NCI-H1092 (cell line): ENCODE data around the gene COL5A1.

Source experiments
- DNase-seq: peaks from one replicate; lab custom pipeline; 2025; lab: John Stamatoyannopoulos, UW

Gene COL5A1

DNA sequence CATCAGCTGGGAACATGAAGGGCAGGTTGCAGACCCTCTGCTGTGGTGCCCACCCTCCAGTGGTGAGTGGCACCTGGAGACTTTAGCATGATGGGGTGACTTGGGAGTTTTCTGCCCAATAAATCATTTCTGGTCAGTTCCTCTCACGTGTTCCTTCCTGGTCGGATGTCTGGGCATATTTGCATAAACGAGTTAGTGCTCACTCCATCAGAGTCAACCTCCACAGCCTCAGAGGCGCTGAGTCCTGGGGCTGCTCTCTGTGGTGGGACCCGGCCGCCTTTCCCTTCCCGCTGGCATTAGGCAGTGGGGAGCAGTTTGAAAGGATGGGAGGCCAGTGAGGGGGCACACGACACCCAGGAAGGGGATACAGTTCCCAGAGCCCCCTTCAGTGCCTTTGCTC, 125.0 kb downstream of the COL5A1 start:
- DNase-seq, result no peak

DNA sequence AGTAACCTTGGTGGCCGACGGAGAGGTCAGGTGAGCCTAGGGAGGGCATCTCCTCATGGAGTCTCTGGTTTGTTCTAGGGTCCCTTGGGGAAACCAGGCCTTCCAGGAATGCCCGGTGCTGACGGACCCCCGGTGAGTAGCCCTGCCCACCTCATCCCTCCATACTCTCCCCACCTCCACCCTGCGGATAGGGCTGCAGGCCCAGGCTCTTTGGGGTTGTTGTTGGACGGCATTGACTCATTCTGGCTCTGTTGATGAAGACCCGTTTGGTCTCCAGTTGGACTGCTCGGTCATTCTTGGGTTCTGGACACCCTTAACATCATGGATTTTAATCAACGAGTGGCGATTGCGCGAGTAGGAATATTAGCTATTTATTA, 126.7 kb downstream of the COL5A1 start:
- no peak for DNase-seq

DNA sequence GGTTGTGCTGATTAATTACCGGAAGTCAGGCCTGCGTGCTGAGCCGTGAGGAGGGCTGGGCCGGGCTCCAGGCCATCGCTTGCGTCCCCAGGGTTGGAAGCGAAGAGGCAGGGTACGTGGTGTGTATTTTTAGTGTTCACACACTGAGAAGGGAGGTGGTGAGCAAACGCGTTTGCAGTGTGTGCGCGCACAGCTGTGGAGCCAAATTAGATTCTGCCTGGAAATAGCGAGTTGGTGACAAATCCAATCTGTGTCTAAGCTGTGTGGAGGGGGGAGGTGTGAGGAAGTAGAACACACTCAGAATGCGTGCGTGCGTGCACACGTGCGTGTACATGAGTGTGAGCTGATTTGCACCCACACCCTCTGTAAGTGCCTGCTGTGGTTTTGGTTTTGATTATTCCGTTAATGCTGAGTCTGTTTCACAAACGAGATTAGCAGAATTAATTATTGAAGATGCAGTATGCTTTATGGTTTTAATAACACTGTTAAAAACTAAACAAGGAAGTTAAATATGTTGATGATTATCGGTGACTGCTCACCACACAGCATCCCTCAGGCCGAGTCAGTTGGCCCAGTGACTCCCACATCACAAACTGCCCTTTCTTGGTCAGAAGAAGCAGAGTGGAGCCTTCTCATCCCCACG, 127.2 kb downstream of the COL5A1 start:
- DNase-seq, result no peak

DNA sequence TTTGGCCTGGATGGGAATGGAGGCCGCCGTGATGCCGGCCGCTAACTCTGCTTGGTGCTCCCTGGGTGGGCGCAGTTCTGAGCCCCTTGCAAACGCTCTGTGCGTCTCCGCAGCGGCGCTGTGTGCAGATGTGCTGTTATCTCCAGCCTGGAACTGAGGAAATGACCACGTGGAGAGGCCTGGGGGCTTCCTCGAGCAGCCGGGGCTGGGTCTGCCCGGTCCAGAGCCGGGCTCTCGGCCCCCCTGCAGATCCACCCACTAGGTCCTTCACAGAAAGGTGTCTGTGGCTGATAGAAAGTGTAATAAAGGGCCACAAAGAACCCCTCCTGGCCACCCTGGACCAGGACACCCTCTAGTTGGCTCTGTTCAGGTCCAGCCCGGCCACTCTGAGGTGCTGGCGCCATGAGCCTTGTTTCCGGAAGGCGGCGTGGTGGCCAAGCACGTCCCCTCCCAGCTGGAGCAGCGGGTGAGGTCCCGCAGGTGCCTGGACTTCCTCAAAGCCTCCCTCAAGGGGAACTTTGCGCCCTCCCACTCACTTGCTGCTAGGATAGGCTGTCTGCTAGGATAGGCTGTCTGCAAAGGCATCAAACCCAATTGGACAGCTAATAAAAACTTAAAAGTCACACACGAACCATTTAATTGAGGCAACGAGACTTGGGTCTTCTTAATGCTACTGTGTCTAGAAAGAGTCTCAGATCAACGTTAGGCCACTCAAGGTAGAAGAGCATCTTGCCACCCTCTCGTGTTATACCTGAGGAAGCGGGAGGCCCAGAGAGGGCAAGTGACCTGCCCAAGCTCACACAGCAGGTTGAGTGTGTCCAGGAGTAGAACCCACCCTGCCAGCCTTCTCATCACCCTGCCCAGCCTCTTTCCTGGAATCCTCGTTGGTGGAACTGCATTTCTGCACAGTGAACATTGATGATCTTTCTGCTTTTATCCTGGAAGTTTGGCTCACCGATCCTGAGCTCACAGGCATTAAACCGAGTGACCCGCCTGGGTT, 129.7 kb downstream of the COL5A1 start:
- DNase-seq, result no peak

DNA sequence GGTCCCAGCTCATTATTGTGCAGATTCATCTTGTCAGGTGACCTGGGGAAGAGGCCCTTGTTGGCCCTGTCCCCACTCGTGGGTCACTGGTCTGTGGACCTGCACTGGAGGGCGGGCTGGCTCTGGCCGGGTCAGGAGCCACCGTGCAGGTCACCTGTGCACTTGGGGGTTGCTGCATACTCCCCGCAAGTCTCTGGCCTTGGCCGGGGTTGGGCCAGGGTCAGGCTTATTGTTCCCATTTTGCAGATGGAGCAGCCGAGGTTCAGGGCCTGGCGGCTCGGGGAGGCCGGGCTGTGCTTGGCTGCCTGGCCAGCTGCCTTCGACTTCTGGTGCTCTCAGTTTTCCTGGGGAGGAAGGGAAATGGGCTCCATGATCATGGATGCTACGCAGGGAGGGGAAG, 130.7 kb downstream of the COL5A1 start:
- DNase-seq, result no peak

DNA sequence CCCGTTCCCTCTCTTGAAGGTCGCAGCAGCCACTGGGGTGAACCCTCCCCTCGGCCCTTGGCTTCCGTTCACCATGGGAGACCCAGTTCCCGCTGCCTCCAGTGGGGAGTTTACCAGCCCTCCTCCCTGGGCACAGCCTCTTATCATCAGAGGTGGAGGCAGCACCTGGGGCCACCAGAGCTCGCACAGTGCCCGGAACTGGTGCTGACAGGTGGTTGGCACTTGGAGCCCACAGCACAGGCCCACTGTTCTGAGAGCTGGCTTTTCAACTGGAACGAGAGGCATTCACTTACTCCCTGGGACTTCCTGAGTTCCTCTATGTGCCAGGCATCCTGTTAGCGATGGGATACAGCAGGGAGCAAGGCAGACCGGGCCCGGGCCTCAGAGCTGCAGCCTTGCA, 132.2 kb downstream of the COL5A1 start:
- DNase-seq, result no peak

DNA sequence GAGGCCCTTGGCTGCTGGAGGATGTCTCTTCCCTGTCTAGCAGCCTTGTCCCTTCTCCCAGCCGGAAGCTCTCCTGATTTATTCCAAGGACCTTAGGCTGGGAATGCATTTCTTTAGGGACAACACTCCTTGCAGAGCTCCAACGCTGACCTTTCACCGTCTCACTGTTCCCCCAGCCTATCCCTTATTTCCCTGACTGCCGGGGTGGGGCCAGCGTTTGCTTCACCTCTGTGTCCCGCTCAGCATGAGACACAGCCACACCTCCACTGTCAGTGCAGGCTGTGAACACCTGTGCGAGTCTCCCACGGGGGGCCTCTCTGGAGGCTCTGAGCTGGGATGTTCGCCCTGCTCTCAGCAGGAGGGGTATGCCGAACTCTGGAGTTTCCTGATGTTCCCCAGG, 132.8 kb downstream of the COL5A1 start:
- no peak for DNase-seq

DNA sequence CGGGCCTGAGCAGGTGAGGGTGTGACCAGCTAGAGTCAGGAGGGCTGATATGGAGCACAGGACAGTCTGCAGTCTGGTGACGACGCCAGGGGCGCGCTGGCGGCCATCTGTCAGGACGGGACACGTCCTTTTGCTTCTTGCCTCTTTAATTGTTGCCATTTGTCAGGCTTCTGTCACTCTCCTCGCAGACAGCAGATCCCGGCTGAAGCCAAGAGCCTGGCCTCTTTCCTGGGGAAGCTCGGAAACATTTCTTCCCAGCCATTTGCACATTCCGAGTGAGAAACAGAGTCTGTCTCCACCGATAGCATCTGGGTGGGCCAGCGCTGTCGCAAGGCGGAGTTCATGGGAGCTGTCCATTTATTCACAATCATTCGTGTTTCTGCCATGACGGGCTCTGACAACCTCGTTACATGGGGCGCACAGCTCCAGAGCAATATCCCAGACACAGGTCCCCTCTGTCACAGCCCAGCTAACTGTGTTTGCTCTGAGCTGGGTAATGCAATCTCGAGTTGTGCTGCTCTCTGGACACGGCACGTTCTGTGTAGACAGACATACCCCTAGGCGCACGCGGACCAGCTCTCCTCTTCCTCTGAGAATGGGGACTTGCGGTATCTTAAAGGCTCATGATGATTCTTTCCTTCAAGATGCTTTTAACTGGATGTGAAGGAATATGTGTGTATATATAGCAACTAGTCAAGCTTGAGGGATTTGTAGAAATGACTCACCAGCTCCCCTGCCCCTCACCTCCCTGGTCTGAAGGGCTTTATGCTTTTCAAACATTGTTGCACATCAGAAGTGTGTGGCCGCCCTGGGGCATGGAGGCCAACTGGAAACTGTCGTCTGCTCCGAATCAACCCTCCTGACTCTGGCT, 133.7 kb downstream of the COL5A1 start:
- DNase-seq, result no peak

DNA sequence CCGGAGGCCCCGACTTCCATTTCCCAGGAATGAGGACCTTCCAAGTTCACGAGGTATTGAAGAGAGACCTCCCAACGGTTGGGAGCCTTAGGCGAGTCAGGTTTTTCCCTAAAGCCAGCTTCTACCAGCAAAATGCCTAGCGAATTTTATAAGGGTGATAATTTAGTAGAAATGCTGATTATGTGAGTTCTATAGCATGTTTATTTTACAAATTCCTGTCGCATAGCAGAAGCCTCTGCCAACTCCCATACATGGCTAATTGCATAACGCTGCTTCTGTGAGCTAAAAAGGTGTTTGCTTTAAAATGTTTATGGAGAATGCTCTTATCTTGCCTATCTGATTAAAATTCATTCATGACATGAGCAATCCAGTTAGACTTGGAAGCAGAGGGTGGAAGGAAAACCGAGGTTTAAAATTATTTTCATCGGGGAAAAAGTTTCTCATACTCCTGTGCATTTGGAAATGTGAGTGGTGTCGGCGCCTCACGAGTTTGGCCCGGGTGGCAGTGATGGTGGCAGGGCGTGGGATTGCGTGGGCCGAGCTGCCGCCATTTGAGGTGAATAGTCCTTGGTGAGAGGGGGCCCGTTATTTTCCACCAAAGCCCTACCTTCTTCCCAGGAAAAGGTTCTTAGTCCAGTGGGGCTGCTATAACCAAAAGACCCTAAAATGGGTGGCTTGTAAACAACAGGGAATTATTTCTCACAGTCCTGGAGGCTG, 134.6 kb downstream of the COL5A1 start:
- no peak for DNase-seq

DNA sequence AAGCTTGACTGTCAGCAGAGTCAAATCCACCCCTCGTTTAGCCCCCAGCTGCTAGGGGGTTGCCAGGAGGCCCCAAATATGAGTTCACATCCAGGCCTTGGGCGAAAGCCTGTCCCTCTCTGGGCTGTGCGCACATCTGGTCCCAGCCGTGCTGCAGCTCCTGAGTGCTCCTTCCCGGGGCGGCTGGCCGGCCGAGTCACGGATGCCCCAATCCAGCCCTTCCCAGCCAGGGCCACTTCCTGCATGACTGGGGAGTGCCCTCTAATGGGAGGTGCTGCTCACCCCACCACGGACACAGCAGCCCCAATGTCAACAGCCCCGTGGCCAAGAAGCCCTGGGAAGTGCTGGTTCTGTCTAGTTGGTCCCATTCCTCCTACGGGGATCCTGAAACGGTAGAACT, 135.6 kb downstream of the COL5A1 start:
- no peak for DNase-seq

DNA sequence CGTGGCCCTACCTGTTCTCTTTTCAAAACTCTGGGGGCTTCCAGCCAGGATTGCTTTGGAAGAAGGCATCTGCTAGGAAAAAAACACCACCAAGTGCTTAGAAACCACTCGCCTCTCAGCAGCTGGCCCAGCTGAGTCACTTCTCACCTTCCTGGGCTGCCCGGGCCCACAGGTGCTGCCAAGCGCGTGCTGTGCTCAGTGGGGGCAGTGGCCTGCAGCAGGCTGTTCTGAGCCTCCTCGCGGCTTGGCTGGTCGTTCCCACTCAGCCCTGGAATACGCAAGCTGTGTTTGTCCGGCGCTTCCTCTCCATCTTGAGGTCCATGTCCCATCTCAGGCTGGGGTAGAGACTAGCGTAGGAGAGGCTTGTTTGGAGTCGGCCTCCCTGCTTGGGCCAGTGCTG, 136.6 kb downstream of the COL5A1 start:
- no peak for DNase-seq

DNA sequence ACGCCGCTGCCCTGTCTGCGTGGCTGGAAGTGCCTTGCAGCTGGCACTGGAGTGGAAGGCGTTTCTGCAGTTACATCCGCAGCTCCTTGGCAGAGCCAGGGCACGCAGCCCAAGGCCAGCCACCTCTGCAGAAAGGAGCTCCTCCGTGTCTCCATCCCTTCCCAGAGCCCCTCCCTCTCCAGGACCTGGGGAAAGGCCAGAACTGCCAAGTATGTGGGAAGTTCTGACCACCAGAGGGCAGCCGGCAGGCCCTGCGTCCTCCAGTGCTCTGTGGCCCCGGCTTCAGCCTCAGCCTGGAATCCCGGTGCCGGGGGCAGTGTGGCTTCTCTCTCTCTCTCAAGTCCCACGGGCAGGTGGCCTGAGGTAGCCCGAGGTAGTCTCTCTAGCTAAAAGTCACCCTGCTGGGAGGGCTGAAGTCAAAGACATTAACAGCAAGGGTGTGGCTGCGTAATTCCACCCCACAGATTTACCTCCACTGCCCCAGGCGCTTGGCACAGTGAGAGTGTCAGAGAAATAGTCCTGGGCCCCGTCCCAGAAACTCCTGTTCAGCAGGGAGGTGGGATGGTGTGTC, 137.3 kb downstream of the COL5A1 start:
- peak; percentile 35 for DNase-seq

DNA sequence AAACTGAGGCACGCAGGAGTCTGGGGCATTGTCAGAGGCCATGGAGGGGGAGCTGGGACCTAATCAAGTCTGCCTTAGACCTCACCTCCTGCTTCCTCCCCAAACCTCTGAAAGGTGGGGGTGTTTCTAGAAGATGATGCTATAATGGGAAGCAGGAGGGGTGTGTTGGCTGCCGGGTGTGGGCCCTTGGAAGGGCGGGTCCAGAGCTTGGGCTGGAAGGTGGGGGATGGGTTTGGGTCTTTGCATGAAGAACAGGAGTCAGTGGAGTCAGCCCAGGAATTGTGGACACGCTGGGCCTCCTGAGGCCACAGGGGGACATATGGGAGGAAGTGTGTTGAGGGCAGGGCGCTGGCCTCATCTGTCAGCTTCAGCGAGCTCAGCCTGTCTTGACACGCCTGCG, 138.0 kb downstream of the COL5A1 start:
- no peak for DNase-seq

DNA sequence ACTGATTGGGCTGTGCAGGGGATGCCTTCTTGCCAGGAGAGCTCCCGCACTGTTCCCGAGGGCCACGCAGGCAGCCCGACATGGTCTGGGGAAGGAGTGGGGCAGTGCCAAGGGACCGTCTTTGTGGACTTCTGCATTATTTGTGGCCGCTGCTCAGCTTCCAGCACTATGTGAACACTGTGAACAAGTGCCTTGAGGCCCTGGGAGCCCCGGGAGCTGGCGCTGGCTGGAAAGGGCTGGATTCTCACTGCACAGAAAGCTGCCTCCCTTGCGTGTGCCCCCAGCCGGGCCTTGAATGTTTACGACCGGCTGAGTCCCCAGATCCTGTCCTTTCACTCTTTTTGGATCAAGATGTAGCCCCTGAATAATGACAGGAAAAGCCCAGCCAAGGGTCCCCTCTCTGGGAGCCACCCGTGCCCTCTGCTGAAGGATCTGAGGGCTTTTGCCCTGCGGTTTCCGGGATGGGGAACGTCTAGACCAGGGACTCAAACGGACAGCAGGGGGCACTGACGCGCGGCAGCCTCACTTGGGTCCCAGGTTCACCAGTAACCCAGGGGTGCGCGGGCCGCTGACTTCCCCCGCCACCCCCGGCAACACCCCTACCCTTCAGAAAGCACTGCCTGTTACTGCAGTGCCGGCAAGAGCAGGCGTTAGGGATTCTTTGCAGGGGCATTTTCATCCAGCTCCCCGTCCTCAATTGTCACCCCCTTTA, 140.1 kb downstream of the COL5A1 start:
- DNase-seq, result no peak

DNA sequence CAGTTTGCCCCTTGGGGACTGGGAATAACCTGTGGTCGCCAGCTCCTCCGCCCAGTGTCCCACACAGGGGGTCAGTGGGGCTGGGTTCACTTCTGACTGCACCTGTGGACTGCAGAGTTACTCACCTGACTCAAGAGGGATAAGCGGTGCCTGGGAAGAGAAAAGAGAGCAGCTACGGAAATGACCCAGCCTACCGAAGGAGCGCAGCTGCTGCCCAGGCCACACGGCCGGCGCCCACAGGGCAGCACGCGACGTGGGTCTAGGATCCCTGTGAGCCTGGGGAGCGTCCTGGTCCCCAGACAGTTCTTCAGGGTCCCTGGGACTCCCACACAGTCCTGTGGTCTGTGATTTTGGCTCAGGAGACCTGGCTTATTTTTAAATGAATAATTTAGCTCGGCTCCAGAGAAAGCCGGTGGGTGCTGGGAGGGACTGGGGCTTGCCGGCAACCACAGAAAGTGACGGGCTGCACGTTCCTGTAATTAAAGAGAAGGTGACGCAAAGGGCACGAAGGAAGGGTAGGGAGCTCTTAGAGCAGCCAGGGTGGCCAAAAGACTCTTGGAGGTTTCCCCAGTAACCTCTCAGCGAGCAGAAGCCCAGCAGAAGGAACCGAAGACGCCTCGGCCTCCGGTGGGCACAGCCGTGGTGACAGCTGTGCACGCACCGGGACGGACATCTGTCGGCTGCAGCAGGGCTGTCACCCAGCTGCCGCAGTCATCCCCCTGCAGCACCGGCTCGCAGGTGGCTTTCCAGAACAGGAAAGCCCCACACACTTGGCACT, 141.5 kb downstream of the COL5A1 start:
- no peak for DNase-seq

DNA sequence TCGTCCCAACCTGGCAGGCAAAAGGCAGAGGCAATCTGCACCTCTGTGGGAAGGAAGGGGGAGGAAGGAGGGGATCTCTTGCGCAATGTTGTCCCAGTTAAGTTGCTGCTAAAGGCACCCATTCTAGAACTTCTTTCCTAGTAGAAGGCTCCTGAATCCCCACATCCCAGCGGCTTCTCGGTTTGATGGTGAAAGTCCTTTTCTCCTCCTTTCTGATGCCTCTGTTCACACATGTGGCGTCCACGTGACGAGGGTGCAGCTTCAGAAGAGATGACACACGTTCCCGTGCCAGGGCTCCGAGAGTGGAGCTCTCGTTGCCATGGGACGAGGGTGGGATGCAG, 142.1 kb downstream of the COL5A1 start:
- no peak for DNase-seq

DNA sequence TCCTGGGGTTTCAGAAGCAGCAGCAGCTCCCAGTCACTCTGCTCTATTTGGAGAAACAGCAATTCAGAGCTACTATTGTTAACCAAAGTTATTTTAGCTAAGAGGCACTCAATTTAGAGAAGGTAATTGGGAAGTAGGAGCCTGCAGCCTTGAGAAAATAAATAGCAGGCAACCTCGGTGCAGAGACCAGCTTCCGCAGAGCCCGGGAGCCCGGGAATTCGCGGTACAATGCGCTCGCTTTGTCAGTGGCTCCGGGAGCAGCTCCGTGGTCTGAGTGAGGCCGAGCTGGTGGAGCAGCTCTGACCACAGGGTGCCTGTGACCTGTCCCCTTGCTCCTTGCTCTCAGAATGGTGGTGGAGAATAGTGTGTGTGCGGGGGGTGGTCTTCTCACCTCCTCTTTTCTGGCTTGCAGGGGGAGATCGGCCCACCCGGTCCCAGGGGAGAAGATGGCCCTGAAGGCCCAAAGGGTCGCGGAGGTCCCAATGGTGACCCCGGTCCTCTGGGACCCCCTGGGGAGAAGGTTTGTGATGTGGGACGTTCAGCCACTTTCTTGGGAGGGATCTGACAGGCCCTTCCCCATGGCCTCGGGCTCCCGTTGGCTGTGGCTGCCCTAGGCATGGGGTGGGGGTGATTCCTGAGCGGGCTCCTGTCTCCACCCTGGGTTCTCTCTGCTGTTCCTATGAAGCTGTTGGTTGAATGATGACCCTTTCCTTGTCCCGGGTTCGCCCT, 143.1 kb downstream of the COL5A1 start:
- DNase-seq, result no peak

DNA sequence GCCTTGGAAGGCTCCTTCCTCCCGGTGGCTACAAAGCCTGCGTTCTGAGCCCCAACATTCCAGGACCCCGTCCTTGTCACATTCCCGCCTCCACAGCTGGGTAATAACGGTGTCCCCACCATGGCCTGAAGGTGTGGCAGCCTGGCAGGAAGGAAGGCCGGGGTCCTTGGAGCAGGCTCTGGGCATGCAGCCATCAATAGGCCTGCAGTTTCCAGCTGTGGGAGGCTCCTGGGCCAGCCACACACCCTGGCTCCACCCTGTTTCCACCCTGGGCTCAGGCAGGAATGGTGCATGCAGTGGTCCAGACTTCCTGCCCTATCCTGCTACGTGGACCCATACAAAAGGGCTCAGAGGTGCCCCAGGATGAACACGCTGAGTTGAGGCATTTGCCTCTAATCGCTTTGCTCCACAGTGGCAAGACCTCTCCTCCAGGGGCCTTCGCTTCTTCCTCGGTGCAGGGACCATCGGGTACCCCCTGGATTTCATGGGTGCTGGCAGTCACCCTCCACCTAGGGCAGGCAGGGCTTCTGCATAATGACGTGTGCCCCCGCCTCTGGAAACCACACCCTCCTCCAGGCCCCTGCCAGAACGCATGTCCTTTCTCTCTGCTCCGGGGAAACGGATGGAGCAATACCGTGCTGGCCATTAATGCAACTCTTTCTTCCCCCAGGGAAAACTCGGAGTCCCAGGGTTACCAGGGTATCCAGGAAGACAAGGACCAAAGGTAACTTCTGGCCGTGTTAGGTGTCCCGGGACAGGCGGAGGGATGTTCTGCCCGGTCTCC, 143.9 kb downstream of the COL5A1 start:
- DNase-seq, result no peak
